ENCODE data around the gene NPFFR1. TPM values are rescaled to one million over a fixed set of nuclear protein-coding genes. Genes with fewer than 3 reads are reported as not detected.

NPFFR1 gene
- total RNA-seq, 1 experiment from 2014 or later, result 0.24 TPM

DNA sequence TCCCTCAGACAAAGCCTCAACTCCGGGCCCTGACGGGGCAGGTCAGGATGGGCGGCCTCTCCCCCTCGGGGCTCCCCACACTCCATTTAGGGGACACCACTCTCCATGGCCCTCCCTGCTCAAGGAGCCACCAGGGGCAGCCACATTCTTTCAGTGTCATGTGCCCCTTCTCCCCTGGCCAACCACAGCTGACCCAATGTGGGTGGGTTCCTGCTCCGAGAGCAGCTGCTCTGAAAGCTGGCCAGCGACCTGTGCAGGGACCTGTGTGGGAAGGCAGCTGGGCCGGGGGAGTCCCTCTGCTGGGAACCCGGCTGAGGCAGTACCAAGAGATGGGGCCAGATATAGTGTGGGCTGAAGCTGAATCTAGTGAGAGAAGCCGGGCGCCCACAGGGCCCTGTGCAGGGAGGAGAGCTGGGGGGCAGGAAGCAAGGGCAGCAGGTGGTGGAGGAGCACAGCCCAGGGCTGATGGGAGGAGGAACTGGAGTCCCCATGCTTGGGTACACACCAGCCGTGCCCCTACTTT is 40.6 kb upstream of the NPFFR1 start:
- no peak for TF ChIP-seq CTCF (IDR thresholded peaks at IDR 0.05; ENCODE audit: unreplicated experiment)
- no peak for DNase-seq
- H3K4me3 Mint-ChIP-seq (ENCODE audit: low read depth, unreplicated experiment), result no peak overlapping the region
- CTCF ChIA-PET, result interaction anchor here (1.0 kb wide), 1 partner anchor 27 kb away, joined by 3 read pairs; no protein-coding TSS in a partner anchor
- BruUV-seq (replicated peaks), result no TSS peak
- no peaks in the 10 kb centered on the region for H3K36me3 Mint-ChIP-seq (ENCODE audit: insufficient read depth, unreplicated experiment)
- intact Hi-C loops (cut with micrococcal nuclease; ENCODE audit: unreplicated experiment), result no loop called here
- peaks cover 12% of the 10 kb centered on the region for H3K4me1 Mint-ChIP-seq (ENCODE audit: low read depth, unreplicated experiment)
- H3K27me3 Mint-ChIP-seq (ENCODE audit: unreplicated experiment), result no peaks in the 10 kb centered on the region
- no peaks in the 10 kb centered on the region for H3K9me3 Mint-ChIP-seq (ENCODE audit: low read depth, unreplicated experiment)
- H3K27ac Mint-ChIP-seq (ENCODE audit: unreplicated experiment), result no peak overlapping the region

GRCh38 chr10:70323697-70324338 is 40.0 kb upstream of the NPFFR1 start:
- BruUV-seq (replicated peaks), result no TSS peak
- no peak for TF ChIP-seq CTCF (IDR thresholded peaks at IDR 0.05; ENCODE audit: unreplicated experiment)
- H3K36me3 Mint-ChIP-seq (ENCODE audit: insufficient read depth, unreplicated experiment), result no peaks in the 10 kb centered on the region
- intact Hi-C loops (cut with micrococcal nuclease; ENCODE audit: unreplicated experiment), result no loop called here
- H3K4me1 Mint-ChIP-seq (ENCODE audit: low read depth, unreplicated experiment), result peaks cover 12% of the 10 kb centered on the region
- H3K27me3 Mint-ChIP-seq (ENCODE audit: unreplicated experiment), result no peaks in the 10 kb centered on the region
- H3K27ac Mint-ChIP-seq (ENCODE audit: unreplicated experiment), result no peak overlapping the region
- H3K9me3 Mint-ChIP-seq (ENCODE audit: low read depth, unreplicated experiment), result no peaks in the 10 kb centered on the region
- no peak overlapping the region for H3K4me3 Mint-ChIP-seq (ENCODE audit: low read depth, unreplicated experiment)
- DNase-seq, result no peak
- CTCF ChIA-PET, result interaction anchor here (1.0 kb wide), 1 partner anchor 27 kb away, joined by 3 read pairs; no protein-coding TSS in a partner anchor

- Mint-ChIP-seq H3K27ac (ENCODE audit: unreplicated experiment) (no peak overlapping the region), H3K4me3 (ENCODE audit: low read depth, unreplicated experiment) (no peak overlapping the region), H3K27me3 (ENCODE audit: unreplicated experiment) (no peaks in the 10 kb centered on the region), H3K4me1 (ENCODE audit: low read depth, unreplicated experiment) (peaks cover 12% of the 10 kb centered on the region), H3K36me3 (ENCODE audit: insufficient read depth, unreplicated experiment) (no peaks in the 10 kb centered on the region), H3K9me3 (ENCODE audit: low read depth, unreplicated experiment) (no peaks in the 10 kb centered on the region)
- TF ChIP-seq CTCF (IDR thresholded peaks at IDR 0.05; ENCODE audit: unreplicated experiment), result no peak
- intact Hi-C loops (cut with micrococcal nuclease; ENCODE audit: unreplicated experiment), result no loop called here
- no TSS peak for BruUV-seq (replicated peaks)
- DNase-seq, result no peak
- CTCF ChIA-PET, result no interaction called here
Observed at GRCh38 chr10:70323138-70323696, 39.4 kb upstream of the NPFFR1 start.

DNA sequence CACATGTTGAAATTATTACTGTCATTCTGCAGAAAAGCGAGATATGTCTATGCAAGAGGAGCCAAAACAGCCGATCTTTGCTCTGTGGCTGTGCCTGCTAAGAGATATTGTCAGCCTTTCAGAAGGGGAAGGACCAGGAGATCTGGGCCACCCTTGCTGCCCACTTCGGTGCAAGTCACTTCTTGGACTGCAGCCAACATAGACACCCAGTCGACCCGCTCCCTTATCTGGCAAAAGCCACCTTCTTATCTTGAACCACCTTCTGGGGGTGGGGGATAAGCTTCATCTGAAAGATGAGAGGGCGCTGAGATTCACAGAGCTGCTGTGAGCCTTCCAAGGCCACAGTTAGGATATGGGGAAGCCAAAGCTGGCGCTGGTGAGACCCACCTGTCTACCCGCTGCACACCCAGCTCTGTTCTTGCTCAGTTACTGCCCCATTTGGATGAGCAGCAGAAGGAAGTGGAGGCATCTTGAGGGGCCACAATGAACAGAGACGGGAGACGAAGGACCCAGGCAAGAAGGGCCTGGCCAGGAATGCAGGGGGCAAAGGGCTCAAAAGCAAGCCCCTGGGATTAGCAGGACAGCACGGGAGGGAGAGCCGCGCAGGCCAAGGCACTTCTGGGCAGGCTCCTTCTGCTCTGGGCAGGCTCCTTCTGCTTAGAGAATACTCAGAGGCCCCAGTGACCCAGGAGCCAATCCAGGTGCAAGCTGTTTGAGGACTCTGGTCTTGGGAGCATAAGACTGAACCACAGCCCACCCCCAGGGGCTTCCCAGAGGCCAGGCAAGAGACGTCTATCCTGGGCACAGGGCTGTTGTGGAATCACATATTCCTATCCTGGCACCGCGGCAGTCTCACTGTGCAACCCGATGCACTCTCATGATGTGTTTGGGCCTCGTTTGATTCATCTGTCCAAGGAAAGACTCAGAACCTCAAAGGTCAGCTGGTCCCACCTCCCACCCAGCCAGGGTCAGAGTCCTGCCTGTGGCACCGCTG is 38.4 kb upstream of the NPFFR1 start:
- H3K4me3 Mint-ChIP-seq (ENCODE audit: low read depth, unreplicated experiment), result no peak overlapping the region
- H3K27me3 Mint-ChIP-seq (ENCODE audit: unreplicated experiment), result no peaks in the 10 kb centered on the region
- no peak for DNase-seq
- H3K9me3 Mint-ChIP-seq (ENCODE audit: low read depth, unreplicated experiment), result no peaks in the 10 kb centered on the region
- no peak overlapping the region for H3K27ac Mint-ChIP-seq (ENCODE audit: unreplicated experiment)
- intact Hi-C loops (cut with micrococcal nuclease; ENCODE audit: unreplicated experiment), result no loop called here
- CTCF ChIA-PET, result no interaction called here
- BruUV-seq (replicated peaks), result no TSS peak
- no peaks in the 10 kb centered on the region for H3K36me3 Mint-ChIP-seq (ENCODE audit: insufficient read depth, unreplicated experiment)
- TF ChIP-seq CTCF (IDR thresholded peaks at IDR 0.05; ENCODE audit: unreplicated experiment), result no peak
- H3K4me1 Mint-ChIP-seq (ENCODE audit: low read depth, unreplicated experiment), result peaks cover 12% of the 10 kb centered on the region

Data from Calu3 (cell line).